Caco-2 (cell line): ENCODE measurements around the gene NASP. TPM values are rescaled to one million over a fixed set of nuclear protein-coding genes. Genes with fewer than 3 reads are reported as not detected.

Experiments
- BruUV-seq: library from RNA; stranded (reverse); fragments of 400-500 nt; replicated peaks from 2 replicates; lab custom pipeline; 2021; lab: Mats Ljungman, UMichigan
- CTCF ChIA-PET: fragments of 300-600 bp; sonication (Branson Sonifier 250); formaldehyde crosslinking; loops from one replicate; lab custom pipeline; 2022; ENCODE audit warnings: antibody characterized with exemption; lab: Charles Lee
- POLR2A ChIA-PET: fragments of 300-600 bp; sonication (Branson Sonifier 250); formaldehyde crosslinking; loops from one replicate; lab custom pipeline; 2022; ENCODE audit warnings: antibody characterized with exemption; lab: Charles Lee
- DNase-seq, 2 experiments: peaks; one replicate each; pipeline versions ENCODE4 v3.0.0 to v3.0.0-alpha.2; 2020 to 2022
- H3K27me3 ChIP-seq: replicated peaks from 2 replicates; pipeline ENCODE4 v1.6.0; 2011; ENCODE audit warnings: low read length; ENCODE audit not compliant: control insufficient read depth, insufficient read depth
- H3K36me3 ChIP-seq: 2 replicates; pipeline ENCODE4 v1.5.1; 2011; ENCODE audit warnings: low read length; ENCODE audit not compliant: control insufficient read depth, insufficient read depth
- H3K4me1 ChIP-seq: fragments of 250-450 bp; sonication (Bioruptor Pico); 2 replicates; pipeline ENCODE4 v1.5.1; 2020; ENCODE audit warnings: mild to moderate bottlenecking
- H3K4me3 ChIP-seq: 2 replicates; pipeline ENCODE4 v1.5.1; 2011; ENCODE audit warnings: low read depth, mild to moderate bottlenecking, control low read depth, low read length
- H3K9me3 ChIP-seq: fragments of 250-450 bp; sonication (Bioruptor Pico); 2 replicates; pipeline ENCODE4 v1.5.1; 2020; ENCODE audit warnings: mild to moderate bottlenecking, moderate library complexity
- H3K27ac Mint-ChIP-seq: one replicate; pipeline ENCODE4 v1.8.0; 2022; ENCODE audit warnings: mixed read lengths; ENCODE audit not compliant: unreplicated experiment
- H3K27me3 Mint-ChIP-seq: one replicate; pipeline ENCODE4 v1.8.0; 2022; ENCODE audit warnings: mixed read lengths; ENCODE audit not compliant: insufficient read depth, unreplicated experiment
- H3K36me3 Mint-ChIP-seq: one replicate; pipeline ENCODE4 v1.8.0; 2022; ENCODE audit warnings: mild to moderate bottlenecking, mixed read lengths; ENCODE audit not compliant: insufficient read depth, unreplicated experiment
- H3K4me1 Mint-ChIP-seq: one replicate; pipeline ENCODE4 v1.8.0; 2022; ENCODE audit warnings: low read depth, mixed read lengths; ENCODE audit not compliant: unreplicated experiment
- H3K4me3 Mint-ChIP-seq: one replicate; pipeline ENCODE4 v1.8.0; 2022; ENCODE audit warnings: mild to moderate bottlenecking, moderate library complexity, mixed read lengths; ENCODE audit not compliant: unreplicated experiment
- H3K9me3 Mint-ChIP-seq: one replicate; pipeline ENCODE4 v1.8.0; 2022; ENCODE audit warnings: mixed read lengths; ENCODE audit not compliant: unreplicated experiment
- CTCF ChIP-seq, 2 experiments: fragments of 200-600 bp in 1 of 2; IDR thresholded peaks; 1 replicate in 1 of 2; 2 replicates in 1 of 2; pipeline versions ENCODE4 v1.5.1 to v1.8.0; 2011 to 2022; ENCODE audit warnings: antibody characterized with exemption in 1 of 2, control low read depth in 1 of 2, inconsistent platforms in 1 of 2, low read depth in 1 of 2, low read length in 1 of 2, mild to moderate bottlenecking in 1 of 2, moderate library complexity in 1 of 2; ENCODE audit not compliant: insufficient read depth in 1 of 2, severe bottlenecking in 1 of 2, unreplicated experiment in 1 of 2
- intact Hi-C: fragments of 100-400 bp; cut with micrococcal nuclease; formaldehyde crosslinking; loops from one replicate; pipeline ENCODE4 v1.10.0; 2022; ENCODE audit not compliant: unreplicated experiment
- total RNA-seq: library from RNA; stranded (reverse); gene quantifications from 2 replicates; pipeline ENCODE4 v1.2.3, GENCODE V29; 2022

NASP gene
- total RNA-seq, 1 experiment from 2014 or later = 183 TPM

- Mint-ChIP-seq H3K4me3 (no peak overlapping the region), H3K27ac (peak overlapping the region; percentile 67), H3K4me1 (peaks cover 14% of the 10 kb centered on the region), H3K36me3 (peaks cover 12% of the 10 kb centered on the region), H3K9me3 (no peaks in the 10 kb centered on the region), H3K27me3 (no peaks in the 10 kb centered on the region)
- Histone ChIP-seq H3K27me3 (no peaks in the 10 kb centered on the region), H3K36me3 (no peaks in the 10 kb centered on the region), H3K4me1 (peaks cover 10% of the 10 kb centered on the region; the same call in 1 of the 2 replicates), H3K9me3 (no peaks in the 10 kb centered on the region), H3K4me3 (no peak overlapping the region)
- ChIA-PET CTCF (interaction anchor here (0.6 kb wide), 1 partner anchor 49 kb away, joined by 3 read pairs; no protein-coding TSS in a partner anchor), POLR2A (interaction anchor here (0.5 to 2.5 kb wide), 2 partner anchors 24 to 140 kb away, joined by 3 to 13 read pairs; partner anchors contain the start of gene PRDX1)
- intact Hi-C loops = no loop called here
- BruUV-seq = no TSS peak
- TF ChIP-seq CTCF (IDR thresholded peaks at IDR 0.05; ENCODE audit: insufficient read depth in 1 of 2, low read depth in 1 of 2, low read length in 1 of 2, severe bottlenecking in 1 of 2, unreplicated experiment in 1 of 2) = no peak
- peak; percentile 32 to 42 for DNase-seq
Measured at GRCh38 chr1:45545553-45546310, 38.1 kb upstream of the NASP start.

GRCh38 chr1:45550401-45551351 lies 33.2 kb upstream of the NASP start, which contains the start of gene AKR1A1:
AKR1A1 (plus strand) TSS chr1:45550826; CDS start chr1:45561795, 10,969 bp downstream.
- 0 out of 2 replicates have a peak, but pooled peaks cover 2% of the 10 kb centered on the region for H3K36me3 ChIP-seq
- ChIA-PET POLR2A (interaction anchor here (0.6 to 2.4 kb wide), 7 partner anchors 8 to 51 kb away, joined by 3 to 40 read pairs (median 8); partner anchors contain the start of genes CCDC163, MMACHC and PRDX1), CTCF (interaction anchor here (0.9 to 1.4 kb wide), 6 partner anchors 9 to 51 kb away, joined by 3 to 12 read pairs (median 4); partner anchors contain the start of genes CCDC163, MMACHC, NASP and PRDX1)
- no peaks in the 10 kb centered on the region for H3K27me3 ChIP-seq
- intact Hi-C loops = loop anchor here (1.0 to 2.0 kb wide), 3 partner anchors 8 to 30 kb away; partner anchors contain the start of gene PRDX1
- Mint-ChIP-seq H3K4me1 (peaks cover 7% of the 10 kb centered on the region), H3K27me3 (no peaks in the 10 kb centered on the region), H3K27ac (peak within 1 kb of the TSS; percentile 90), H3K9me3 (no peaks in the 10 kb centered on the region), H3K4me3 (peak within 1 kb of the TSS; percentile 95), H3K36me3 (peaks cover 37% of the 10 kb centered on the region)
- H3K9me3 ChIP-seq = no peaks in the 10 kb centered on the region
- DNase-seq = peak; percentile 91 to 93
- peak within 1 kb of the TSS; percentile 81 for H3K4me3 ChIP-seq
- peak in 1 of 2 experiments; percentile 3 for TF ChIP-seq CTCF (IDR thresholded peaks at IDR 0.05; ENCODE audit: insufficient read depth in 1 of 2, low read depth in 1 of 2, low read length in 1 of 2, severe bottlenecking in 1 of 2, unreplicated experiment in 1 of 2)
- TSS peak; percentile 99 for BruUV-seq
- H3K4me1 ChIP-seq = 0 out of 2 replicates have a peak, but pooled peaks cover 4% of the 10 kb centered on the region
